ENCODE data around the gene XKR3. TPM values are rescaled to one million over a fixed set of nuclear protein-coding genes. Genes with fewer than 3 reads are reported as not detected.

Gene XKR3
- not detected in 5 replicates for total RNA-seq (2022; extraction: Qiagen RNA extraction)

GRCh38 chr22:16824716-16825687 is at the start of gene XKR3:
TSS of gene XKR3 (minus strand) at chr22:16825411. CDS start at chr22:16808073, 17,338 bp downstream.

Other genes with a start within 250 kb of the XKR3 start
- not detected in 5 replicates for gene CCT8L2, start 232.6 kb downstream of the XKR3 start, total RNA-seq (2022; extraction: Qiagen RNA extraction)
- gene GAB4, start 182.8 kb upstream of the XKR3 start, total RNA-seq (2022; extraction: Qiagen RNA extraction), result not detected in 5 replicates